ENCODE data around the gene SEC14L6.

SEC14L6 gene

GRCh38 chr22:30535182-30535581, 11.4 kb downstream of the SEC14L6 start:
- H3K4me1 ChIP-seq (ENCODE audit: insufficient read depth, insufficient read length): peaks cover 2% of the 10 kb centered on the region
- no peak overlapping the region for H3K4me3 ChIP-seq (ENCODE audit: insufficient read length, low read depth)
- no peak for DNase-seq (ENCODE audit: low read depth, low spot score)
- H3K36me3 ChIP-seq (ENCODE audit: insufficient read depth, insufficient read length, low read length): no peaks in the 10 kb centered on the region
- no peaks in the 10 kb centered on the region for H3K9me3 ChIP-seq (ENCODE audit: insufficient read depth, low read length)
- no peak for TF ChIP-seq SUZ12 (IDR thresholded peaks at IDR 0.05; ENCODE audit: extremely low read depth, insufficient read depth, insufficient read length)
- no peak for TF ChIP-seq YY1 (IDR thresholded peaks at IDR 0.05; ENCODE audit: insufficient read depth, insufficient read length)
- no peak for TF ChIP-seq ZNF274 (IDR thresholded peaks at IDR 0.05; ENCODE audit: low read depth, low read length)
- no peaks in the 10 kb centered on the region for H3K27me3 ChIP-seq (ENCODE audit: insufficient read depth, insufficient read length)
- H3K9ac ChIP-seq (ENCODE audit: insufficient read length, low read depth): no peak overlapping the region

DNA sequence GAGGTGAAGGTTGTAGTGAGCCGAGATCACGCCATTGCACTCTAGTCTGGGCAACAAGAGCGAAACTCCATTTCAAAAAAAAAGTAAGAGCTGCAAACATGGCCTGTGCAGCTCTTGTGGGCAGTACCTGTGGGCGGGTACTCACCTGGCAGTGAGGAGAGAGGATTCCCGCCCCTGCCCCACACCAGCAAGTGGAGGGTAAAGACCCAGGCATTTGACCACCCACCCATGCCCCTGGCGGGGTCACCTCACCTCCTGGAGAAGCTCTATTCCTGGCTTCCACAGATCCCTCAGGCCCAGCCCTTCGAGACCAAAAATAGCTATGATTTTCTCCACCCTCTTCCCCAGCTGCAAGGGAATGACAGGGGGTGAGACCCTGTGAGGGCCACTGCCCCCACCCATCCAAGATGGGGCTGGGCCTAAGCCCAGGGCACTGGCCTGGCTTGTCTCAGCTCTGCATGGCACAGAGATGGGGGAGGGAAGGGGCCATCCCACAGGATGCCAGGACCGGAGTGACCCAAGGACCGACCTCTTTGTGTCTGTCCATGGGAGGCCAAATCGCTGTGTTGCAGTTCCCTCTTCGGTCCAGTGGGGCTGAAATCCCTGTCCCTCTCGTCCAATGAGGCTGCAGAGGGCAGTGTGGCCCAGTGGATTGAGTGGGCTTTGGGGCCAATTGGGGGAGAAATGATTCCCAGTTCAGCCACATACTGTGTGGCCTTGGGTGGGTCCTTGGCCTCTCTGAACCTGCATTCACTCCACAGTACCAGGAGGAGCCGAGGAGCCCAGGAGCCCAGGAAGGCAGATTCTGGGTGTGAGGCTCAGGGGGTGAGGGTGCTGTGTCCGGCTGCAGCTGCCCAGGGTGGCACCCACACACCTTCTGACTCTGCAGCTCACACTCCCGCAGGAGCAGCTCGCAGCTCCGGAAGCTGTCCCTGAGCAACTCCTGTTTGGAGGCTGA, 14.6 kb downstream of the SEC14L6 start:
- H3K4me1 ChIP-seq (ENCODE audit: insufficient read depth, insufficient read length): peaks cover 2% of the 10 kb centered on the region
- H3K9ac ChIP-seq (ENCODE audit: insufficient read length, low read depth): no peak overlapping the region
- H3K27me3 ChIP-seq (ENCODE audit: insufficient read depth, insufficient read length): no peaks in the 10 kb centered on the region
- H3K4me3 ChIP-seq (ENCODE audit: insufficient read length, low read depth): no peak overlapping the region
- no peaks in the 10 kb centered on the region for H3K36me3 ChIP-seq (ENCODE audit: insufficient read depth, insufficient read length, low read length)
- DNase-seq (ENCODE audit: low read depth, low spot score): no peak
- TF ChIP-seq ZNF274 (IDR thresholded peaks at IDR 0.05; ENCODE audit: low read depth, low read length) (no peak), SUZ12 (IDR thresholded peaks at IDR 0.05; ENCODE audit: extremely low read depth, insufficient read depth, insufficient read length) (no peak), YY1 (IDR thresholded peaks at IDR 0.05; ENCODE audit: insufficient read depth, insufficient read length) (no peak)
- no peaks in the 10 kb centered on the region for H3K9me3 ChIP-seq (ENCODE audit: insufficient read depth, low read length)

DNA sequence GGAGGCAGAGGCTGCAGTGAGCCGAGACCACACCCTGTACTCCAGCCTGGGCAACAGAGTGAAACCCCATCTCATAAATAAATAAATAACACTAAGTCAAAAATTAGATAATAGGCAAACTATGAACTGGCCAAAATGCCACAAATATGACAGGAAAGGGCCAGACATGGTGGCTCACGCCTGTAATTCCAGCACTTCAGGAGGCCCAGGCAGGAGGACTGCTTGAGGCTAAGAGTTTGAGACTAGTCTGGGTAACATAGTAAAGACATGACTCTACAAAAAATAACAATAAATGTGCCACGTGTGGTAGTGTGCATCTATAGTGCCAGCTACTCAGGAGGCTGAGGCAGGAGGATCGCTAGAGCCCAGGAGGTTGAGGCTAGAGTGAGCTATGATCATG, 19.9 kb downstream of the SEC14L6 start:
- TF ChIP-seq YY1 (IDR thresholded peaks at IDR 0.05; ENCODE audit: insufficient read depth, insufficient read length) (no peak), ZNF274 (IDR thresholded peaks at IDR 0.05; ENCODE audit: low read depth, low read length) (no peak), SUZ12 (IDR thresholded peaks at IDR 0.05; ENCODE audit: extremely low read depth, insufficient read depth, insufficient read length) (no peak)
- Histone ChIP-seq H3K4me1 (ENCODE audit: insufficient read depth, insufficient read length) (no peaks in the 10 kb centered on the region), H3K36me3 (ENCODE audit: insufficient read depth, insufficient read length, low read length) (no peaks in the 10 kb centered on the region), H3K27me3 (ENCODE audit: insufficient read depth, insufficient read length) (no peaks in the 10 kb centered on the region), H3K9me3 (ENCODE audit: insufficient read depth, low read length) (no peaks in the 10 kb centered on the region), H3K4me3 (ENCODE audit: insufficient read length, low read depth) (no peak overlapping the region), H3K9ac (ENCODE audit: insufficient read length, low read depth) (no peak overlapping the region)
- DNase-seq (ENCODE audit: low read depth, low spot score): no peak

DNA sequence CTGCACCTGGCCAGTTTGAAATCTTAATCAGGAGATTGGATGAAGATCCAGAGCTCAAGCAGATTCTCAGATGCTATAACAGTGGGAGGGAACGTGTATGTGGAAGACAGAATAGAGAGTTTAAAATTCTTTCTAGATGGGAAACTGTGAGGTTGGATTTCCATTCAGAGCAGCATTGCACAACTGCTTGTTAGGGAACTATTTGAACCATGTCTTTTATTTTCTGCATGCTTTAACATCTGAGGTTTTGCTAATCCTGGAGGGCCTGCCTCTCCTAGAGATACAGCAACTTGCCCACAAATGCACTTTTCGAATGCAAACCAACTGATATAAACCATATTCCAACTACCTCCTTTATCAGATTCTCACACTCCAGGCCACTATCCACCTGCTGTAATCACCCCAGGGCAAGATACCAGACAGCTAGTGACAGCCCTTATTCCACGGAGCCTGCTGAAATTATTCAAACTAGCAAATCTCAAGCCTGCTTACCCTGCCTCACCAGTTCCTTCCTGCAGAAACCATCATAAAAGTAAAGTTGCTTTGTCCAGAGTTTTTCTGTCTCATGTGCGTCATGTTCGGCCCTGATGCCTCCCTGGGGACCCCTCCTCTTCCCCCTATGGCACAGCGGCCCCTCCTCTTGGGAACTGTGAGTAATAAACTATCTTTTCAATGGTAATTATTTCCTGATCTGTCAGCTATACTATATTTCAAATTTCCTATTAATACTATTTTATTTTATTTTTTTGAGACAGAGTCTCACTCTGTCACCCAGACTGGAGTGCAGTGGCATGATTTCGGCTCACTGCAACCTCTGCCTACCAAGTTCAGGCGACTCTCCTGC, 22.7 kb downstream of the SEC14L6 start:
- no peak overlapping the region for H3K4me3 ChIP-seq (ENCODE audit: insufficient read length, low read depth)
- no peaks in the 10 kb centered on the region for H3K4me1 ChIP-seq (ENCODE audit: insufficient read depth, insufficient read length)
- H3K27me3 ChIP-seq (ENCODE audit: insufficient read depth, insufficient read length): no peaks in the 10 kb centered on the region
- no peak for DNase-seq (ENCODE audit: low read depth, low spot score)
- H3K9me3 ChIP-seq (ENCODE audit: insufficient read depth, low read length): no peaks in the 10 kb centered on the region
- TF ChIP-seq SUZ12 (IDR thresholded peaks at IDR 0.05; ENCODE audit: extremely low read depth, insufficient read depth, insufficient read length): no peak
- no peak for TF ChIP-seq YY1 (IDR thresholded peaks at IDR 0.05; ENCODE audit: insufficient read depth, insufficient read length)
- no peak for TF ChIP-seq ZNF274 (IDR thresholded peaks at IDR 0.05; ENCODE audit: low read depth, low read length)
- H3K36me3 ChIP-seq (ENCODE audit: insufficient read depth, insufficient read length, low read length): no peaks in the 10 kb centered on the region
- H3K9ac ChIP-seq (ENCODE audit: insufficient read length, low read depth): no peak overlapping the region

GRCh38 chr22:30521368-30522156, 25.0 kb downstream of the SEC14L6 start:
- Histone ChIP-seq H3K9ac (ENCODE audit: insufficient read length, low read depth) (no peak overlapping the region), H3K36me3 (ENCODE audit: insufficient read depth, insufficient read length, low read length) (no peaks in the 10 kb centered on the region), H3K9me3 (ENCODE audit: insufficient read depth, low read length) (no peaks in the 10 kb centered on the region), H3K27me3 (ENCODE audit: insufficient read depth, insufficient read length) (no peaks in the 10 kb centered on the region), H3K4me3 (ENCODE audit: insufficient read length, low read depth) (no peak overlapping the region), H3K4me1 (ENCODE audit: insufficient read depth, insufficient read length) (no peaks in the 10 kb centered on the region)
- no peak for TF ChIP-seq YY1 (IDR thresholded peaks at IDR 0.05; ENCODE audit: insufficient read depth, insufficient read length)
- TF ChIP-seq ZNF274 (IDR thresholded peaks at IDR 0.05; ENCODE audit: low read depth, low read length): no peak
- no peak for TF ChIP-seq SUZ12 (IDR thresholded peaks at IDR 0.05; ENCODE audit: extremely low read depth, insufficient read depth, insufficient read length)
- no peak for DNase-seq (ENCODE audit: low read depth, low spot score)

- H3K36me3 ChIP-seq (ENCODE audit: insufficient read depth, insufficient read length, low read length): no peaks in the 10 kb centered on the region
- no peaks in the 10 kb centered on the region for H3K9me3 ChIP-seq (ENCODE audit: insufficient read depth, low read length)
- no peak for DNase-seq (ENCODE audit: low read depth, low spot score)
- no peaks in the 10 kb centered on the region for H3K27me3 ChIP-seq (ENCODE audit: insufficient read depth, insufficient read length)
- H3K4me1 ChIP-seq (ENCODE audit: insufficient read depth, insufficient read length): no peaks in the 10 kb centered on the region
- TF ChIP-seq ZNF274 (IDR thresholded peaks at IDR 0.05; ENCODE audit: low read depth, low read length) (no peak), YY1 (IDR thresholded peaks at IDR 0.05; ENCODE audit: insufficient read depth, insufficient read length) (no peak), SUZ12 (IDR thresholded peaks at IDR 0.05; ENCODE audit: extremely low read depth, insufficient read depth, insufficient read length) (no peak)
- no peak overlapping the region for H3K4me3 ChIP-seq (ENCODE audit: insufficient read length, low read depth)
- H3K9ac ChIP-seq (ENCODE audit: insufficient read length, low read depth): no peak overlapping the region
These were observed 26.6 kb downstream of the SEC14L6 start for GRCh38 chr22:30519842-30520425.

Measured in NT2/D1 (cell line).